Ishikawa (cell line): ENCODE results near the gene WSCD2.

Experiments
- REST ChIP-seq: IDR thresholded peaks from 2 replicates; pipeline ENCODE4 v1.6.1; 2012; ENCODE audit warnings: low read depth, mild to moderate bottlenecking
- TAF1 ChIP-seq: IDR thresholded peaks from 2 replicates; pipeline ENCODE4 v1.6.1; 2012; ENCODE audit warnings: low read depth, mild to moderate bottlenecking

- no peak for TF ChIP-seq REST
- no peak for TF ChIP-seq TAF1
Measured at GRCh38 chr12:108239378-108239777, 110.3 kb downstream of the WSCD2 start.
